B cell (primary cell): Measurements from ENCODE around the gene CDK4. TPM values are rescaled to one million over a fixed set of nuclear protein-coding genes. Genes with fewer than 3 reads are reported as not detected.

Experiments
- ATAC-seq: fragments of 200-7000 bp; cut with Tn5 transposase; one replicate; pipeline ENCODE4 v1.10.0; 2021; ENCODE audit warnings: low read depth, mild to moderate bottlenecking, moderate number of reproducible peaks, moderate library complexity
- CTCF ChIA-PET: fragments of 350-600 bp; sonication (Branson Sonifier 250); formaldehyde crosslinking; loops from one replicate; lab custom pipeline; 2021; ENCODE audit warnings: antibody characterized with exemption, inconsistent platforms; lab: Charles Lee
- POLR2A ChIA-PET: fragments of 350-600 bp; sonication (Branson Sonifier 250); formaldehyde crosslinking; loops from one replicate; lab custom pipeline; 2021; ENCODE audit warnings: antibody characterized with exemption; lab: Charles Lee
- DNase-seq: peaks from one replicate; pipeline ENCODE4 v3.0.0; 2013
- H2AFZ ChIP-seq: 2 replicates; pipeline ENCODE4 v1.6.1; 2012; ENCODE audit warnings: mild to moderate bottlenecking, low read depth, low read length; ENCODE audit not compliant: insufficient read depth, poor library complexity, severe bottlenecking
- H3K27ac ChIP-seq, 2 donors: 1 replicate in 1 of 2; 2 replicates in 1 of 2; pipeline ENCODE4 v1.5.1; 2012 to 2013; ENCODE audit warnings: low read length in 2 of 2, mild to moderate bottlenecking in 2 of 2, moderate library complexity in 1 of 2
- H3K27me3 ChIP-seq, 4 experiments: fragments of 200-600 bp in 1 of 4; sonication (generic) in 1 of 4; replicated peaks in 1 of 4; 1 replicate in 2 of 4; 2 replicates in 2 of 4; pipeline versions ENCODE4 v1.6.1 to v1.7.0; 2013 to 2016; ENCODE audit warnings: low read length in 3 of 4, mild to moderate bottlenecking in 2 of 4, mixed read lengths in 1 of 4, moderate library complexity in 1 of 4; ENCODE audit not compliant: insufficient read depth in 4 of 4, control insufficient read depth in 3 of 4; ENCODE audit errors: control extremely low read depth in 1 of 4
- H3K36me3 ChIP-seq, 2 experiments: replicated peaks in 1 of 2; 1 replicate in 1 of 2; 2 replicates in 1 of 2; pipeline versions ENCODE4 v1.6.1 to v1.7.1; 2013; ENCODE audit warnings: low read length in 1 of 2; ENCODE audit not compliant: insufficient read depth in 2 of 2, control insufficient read depth in 1 of 2; ENCODE audit errors: control extremely low read depth in 1 of 2, extremely low read depth in 1 of 2
- H3K4me1 ChIP-seq, 2 donors: fragments of 200-600 bp in 1 of 2; sonication (generic) in 1 of 2; 1 replicate in 1 of 2; 2 replicates in 1 of 2; pipeline versions ENCODE4 v1.5.1 to v1.6.1; 2013 to 2017; ENCODE audit warnings: low read length in 2 of 2; ENCODE audit not compliant: control insufficient read depth in 2 of 2, insufficient read depth in 2 of 2
- H3K4me2 ChIP-seq: replicated peaks from 2 replicates; pipeline ENCODE3; 2012; ENCODE audit warnings: mild to moderate bottlenecking, low read depth, low read length; ENCODE audit not compliant: poor library complexity, severe bottlenecking
- H3K4me3 ChIP-seq, 5 experiments: fragments of 200-600 bp in 1 of 5; sonication (generic) in 1 of 5; 1 replicate in 3 of 5; 2 replicates in 2 of 5; pipeline versions ENCODE4 v1.5.1 to v1.7.0; 2011 to 2016; ENCODE audit warnings: low read length in 4 of 5, mild to moderate bottlenecking in 4 of 5, low read depth in 2 of 5, control low read depth in 1 of 5, moderate library complexity in 1 of 5; ENCODE audit not compliant: insufficient read depth in 1 of 5; ENCODE audit errors: control extremely low read depth in 1 of 5, extremely low read depth in 1 of 5
- H3K79me2 ChIP-seq: fragments of 200-600 bp; sonication (generic); one replicate; pipeline ENCODE4 v1.6.0; 2016; ENCODE audit warnings: low read length; ENCODE audit not compliant: control insufficient read depth, insufficient read depth
- H3K9ac ChIP-seq: fragments of 200-600 bp; sonication (generic); 2 replicates; pipeline ENCODE4 v1.6.1; 2017; ENCODE audit warnings: mild to moderate bottlenecking, low read length, moderate library complexity
- H3K9me3 ChIP-seq, 3 donors: one replicate each; pipeline versions ENCODE4 v1.6.1 to v1.7.1; 2013; ENCODE audit warnings: low read length in 2 of 3; ENCODE audit not compliant: control insufficient read depth in 2 of 3, insufficient read depth in 1 of 3; ENCODE audit errors: control extremely low read depth in 1 of 3
- H4K20me1 ChIP-seq: 2 replicates; pipeline ENCODE4 v1.6.0; 2012; ENCODE audit warnings: mild to moderate bottlenecking, low read length; ENCODE audit not compliant: insufficient read depth, control insufficient read depth, poor library complexity, severe bottlenecking
- H3K27ac Mint-ChIP-seq: one replicate; pipeline ENCODE4 v1.8.0; 2021; ENCODE audit warnings: mixed read lengths
- H3K27me3 Mint-ChIP-seq: one replicate; pipeline ENCODE4 v1.8.0; 2021; ENCODE audit warnings: mixed read lengths
- H3K4me1 Mint-ChIP-seq: one replicate; pipeline ENCODE4 v1.8.0; 2021; ENCODE audit warnings: mixed read lengths
- H3K4me3 Mint-ChIP-seq: one replicate; pipeline ENCODE4 v1.8.0; 2021; ENCODE audit warnings: mixed read lengths
- H3K9me3 Mint-ChIP-seq: one replicate; pipeline ENCODE4 v1.8.0; 2022; ENCODE audit warnings: mixed read lengths; ENCODE audit not compliant: insufficient read depth
- CTCF ChIP-seq: fragments of 200-600 bp; IDR thresholded peaks from one replicate; pipeline ENCODE4 v1.8.0; 2022; ENCODE audit warnings: antibody characterized with exemption, mild to moderate bottlenecking
- EZH2 ChIP-seq: IDR thresholded peaks from 2 replicates; pipeline ENCODE4 v1.6.1; 2012; ENCODE audit warnings: borderline replicate concordance, low read depth, mild to moderate bottlenecking, moderate library complexity, low read length; ENCODE audit not compliant: insufficient read depth, poor library complexity, severe bottlenecking
- WGBS: methylation state at CpG from one replicate; pipeline ENCODE4 v1.1.5; 2013; ENCODE audit warnings: missing lambda C conversion rate; ENCODE audit not compliant: insufficient coverage; 5-methylcytosine and 5-hydroxymethylcytosine counted together
- intact Hi-C: fragments of 100-400 bp; cut with micrococcal nuclease; formaldehyde crosslinking; loops from one replicate; pipeline ENCODE4 v1.10.0; 2022
- polyA plus RNA-seq: library from polyadenylated mRNA; depleted of rRNA; stranded (reverse); fragments of >200 nt; gene quantifications from 2 replicates; pipeline ENCODE4 v1.2.3, GENCODE V29; 2012
- total RNA-seq, 2 donors: library from RNA; stranded (reverse); fragments of 120-200 nt in 1 of 2; gene quantifications; 1 replicate in 1 of 2; 2 replicates in 1 of 2; pipeline versions ENCODE4 v1.2.3 to v1.2.4, GENCODE V29; 2013 to 2022

CDK4 gene
- total and polyA plus RNA-seq, 2 donors (not counting 1 experiment from before 2014, with no cell fraction given), result 34.8 to 44.6 TPM

GRCh38 chr12:57744194-57744776, 7.8 kb downstream of the CDK4 start:
- H3K27me3 ChIP-seq, result no peaks in the 10 kb centered on the region
- H3K9ac ChIP-seq, result peak overlapping the region; percentile 94
- H3K4me2 ChIP-seq, result peak overlapping the region; percentile 91
- H3K79me2 ChIP-seq, result peaks cover 58% of the 10 kb centered on the region
- CTCF ChIA-PET, result interaction anchor here (0.6 to 1.5 kb wide), 4 partner anchors 12 to 331 kb away, joined by 3 to 10 read pairs (median 6); no protein-coding TSS in a partner anchor
- peak overlapping the region; percentile 74 for H2AFZ ChIP-seq
- ATAC-seq (peak; percentile 46), DNase-seq (peak; percentile 92)
- peak overlapping the region; percentile 68 to 90 (median 86) for H3K4me3 ChIP-seq
- H3K9me3 ChIP-seq, result no peaks in the 10 kb centered on the region
- POLR2A ChIA-PET, result interaction anchor here (0.6 to 1.3 kb wide), 5 partner anchors 10 to 264 kb away, joined by 3 to 7 read pairs (median 4); partner anchors contain the start of gene ARHGAP9
- 5% methylated on average over 10 of the region's 21 CpGs for WGBS
- H3K36me3 ChIP-seq, result peaks cover 2 to 37% of the 10 kb centered on the region in 2 experiments
- H3K4me1 Mint-ChIP-seq, result peaks cover 50% of the 10 kb centered on the region
- H4K20me1 ChIP-seq, result peaks cover 17% of the 10 kb centered on the region
- H3K9me3 Mint-ChIP-seq, result no peaks in the 10 kb centered on the region
- H3K27ac Mint-ChIP-seq, result peak overlapping the region; percentile 91
- TF ChIP-seq EZH2, result no peak
- TF ChIP-seq CTCF, result no peak
- no peaks in the 10 kb centered on the region for H3K27me3 Mint-ChIP-seq
- H3K27ac ChIP-seq, result peak overlapping the region; percentile 80 to 94
- peaks cover 40 to 59% of the 10 kb centered on the region in 2 donors for H3K4me1 ChIP-seq
- peak overlapping the region; percentile 92 for H3K4me3 Mint-ChIP-seq
- intact Hi-C loops, result loop anchor here (1.0 to 5.0 kb wide), 4 partner anchors 8 to 112 kb away; partner anchors contain the start of genes B4GALNT1, CDK4, OS9 and TSFM

- ATAC-seq (no peak), DNase-seq (no peak)
- H3K4me1 ChIP-seq, result peaks cover 43 to 63% of the 10 kb centered on the region in 2 donors
- H3K9me3 ChIP-seq, result no peaks in the 10 kb centered on the region
- peak overlapping the region in 2 of 5 experiments; percentile 71 to 89 for H3K4me3 ChIP-seq
- no peaks in the 10 kb centered on the region for H3K27me3 ChIP-seq
- Mint-ChIP-seq H3K9me3 (no peaks in the 10 kb centered on the region), H3K27me3 (no peaks in the 10 kb centered on the region), H3K4me3 (peak overlapping the region; percentile 92), H3K4me1 (peaks cover 55% of the 10 kb centered on the region), H3K27ac (peak overlapping the region; percentile 91)
- CTCF ChIA-PET, result no interaction called here
- H3K9ac ChIP-seq, result no peak overlapping the region
- intact Hi-C loops, result loop anchor here (1.0 to 5.0 kb wide), 4 partner anchors 9 to 111 kb away; partner anchors contain the start of genes B4GALNT1, CDK4, OS9 and TSFM
- peak overlapping the region; percentile 91 for H3K4me2 ChIP-seq
- POLR2A ChIA-PET, result interaction anchor here (0.6 to 1.0 kb wide), 3 partner anchors 46 to 264 kb away, joined by 3 to 4 read pairs (median 3); partner anchors contain the start of gene ARHGAP9
- WGBS, result no CpG with 5 or more reads among the region's 2 CpGs
- peak overlapping the region; percentile 80 to 94 for H3K27ac ChIP-seq
- TF ChIP-seq CTCF (no peak), EZH2 (no peak)
- H3K79me2 ChIP-seq, result peaks cover 63% of the 10 kb centered on the region
- H3K36me3 ChIP-seq, result peaks cover 2 to 36% of the 10 kb centered on the region in 2 experiments
- H4K20me1 ChIP-seq, result peaks cover 22% of the 10 kb centered on the region
- peak overlapping the region; percentile 74 for H2AFZ ChIP-seq
Observed at GRCh38 chr12:57743769-57744168, 8.3 kb downstream of the CDK4 start.
